MCF 10A (cell line): ENCODE measurements around the gene ATF7. TPM values are rescaled to one million over a fixed set of nuclear protein-coding genes. Genes with fewer than 3 reads are reported as not detected.
"Not testable (repeated sequence)": the region's sequence is repeated elsewhere in the genome, so short reads cannot be mapped to it uniquely, and the experiment has no call there.

Source experiments
- BruUV-seq: library from RNA; stranded (reverse); fragments of 400-500 nt; replicated peaks from 2 replicates; lab custom pipeline; 2021; lab: Mats Ljungman, UMichigan
- CTCF ChIA-PET: fragments of 300-600 bp; sonication (Branson Sonifier 250); formaldehyde crosslinking; extraction: SDS; loops from one replicate; lab custom pipeline; 2021; ENCODE audit warnings: antibody characterized with exemption, inconsistent platforms; lab: Yijun Ruan, JAX
- POLR2A ChIA-PET: fragments of 300-600, 350-650 bp; sonication (Branson Sonifier 250); formaldehyde crosslinking; extraction: SDS; loops from one replicate; lab custom pipeline; 2020; ENCODE audit warnings: antibody characterized with exemption, inconsistent platforms; lab: Yijun Ruan, JAX
- DNase-seq: peaks from one replicate; pipeline ENCODE4 v3.0.0-alpha.2; 2018; ENCODE audit not compliant: unreplicated experiment
- H3K27ac Mint-ChIP-seq: one replicate; pipeline ENCODE4 v1.8.0; 2022; ENCODE audit warnings: mild to moderate bottlenecking, low read depth, mixed read lengths; ENCODE audit not compliant: unreplicated experiment
- H3K27me3 Mint-ChIP-seq: one replicate; pipeline ENCODE4 v1.8.0; 2022; ENCODE audit warnings: mixed read lengths; ENCODE audit not compliant: insufficient read depth, unreplicated experiment
- H3K36me3 Mint-ChIP-seq: one replicate; pipeline ENCODE4 v1.8.0; 2022; ENCODE audit warnings: mild to moderate bottlenecking, moderate library complexity, mixed read lengths; ENCODE audit not compliant: insufficient read depth, unreplicated experiment
- H3K4me1 Mint-ChIP-seq: one replicate; pipeline ENCODE4 v1.8.0; 2022; ENCODE audit warnings: mixed read lengths; ENCODE audit not compliant: insufficient read depth, unreplicated experiment
- H3K4me3 Mint-ChIP-seq: one replicate; pipeline ENCODE4 v1.8.0; 2022; ENCODE audit warnings: mild to moderate bottlenecking, moderate library complexity, mixed read lengths; ENCODE audit not compliant: unreplicated experiment
- H3K9me3 Mint-ChIP-seq: one replicate; pipeline ENCODE4 v1.8.0; 2022; ENCODE audit warnings: mixed read lengths; ENCODE audit not compliant: unreplicated experiment
- intact Hi-C: fragments of 100-400 bp; cut with micrococcal nuclease; formaldehyde crosslinking; loops from 2 replicates; pipeline ENCODE4 v1.14.1; 2022
- total RNA-seq: library from RNA; stranded (reverse); gene quantifications from 2 replicates; pipeline ENCODE4 v1.2.3, GENCODE V29; 2022
- TF ChIP-seq, protein P1 (sequence below): fragments of 200-600 bp; IDR thresholded peaks from one replicate; pipeline ENCODE4 v1.8.0; 2022; ENCODE audit warnings: antibody characterized with exemption, mild to moderate bottlenecking; ENCODE audit not compliant: unreplicated experiment

ATF7 gene
- total RNA-seq, 1 experiment from 2014 or later: 40.8 TPM

DNA sequence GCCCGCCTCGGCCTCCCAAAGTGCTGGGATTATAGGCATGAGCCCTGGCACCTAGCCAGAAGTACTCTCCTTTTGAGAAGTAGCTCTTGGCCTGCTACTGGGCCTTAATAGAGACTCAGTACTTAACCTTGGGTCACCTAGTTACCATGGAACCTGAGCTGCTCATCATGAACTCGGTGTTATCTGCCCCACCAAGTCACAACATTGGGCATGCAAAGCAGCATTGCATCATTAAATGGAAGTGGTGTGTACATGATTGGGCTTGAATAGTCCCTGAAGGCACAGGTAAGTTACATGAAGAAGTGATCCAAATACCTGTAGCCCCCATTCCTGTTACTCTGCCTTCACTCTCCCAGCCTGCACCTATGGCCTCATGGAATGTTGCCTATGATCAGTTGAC, 18.0 kb upstream of the ATF7 start:
- Mint-ChIP-seq H3K9me3 (no peaks in the 10 kb centered on the region), H3K4me3 (no peak overlapping the region), H3K4me1 (no peaks in the 10 kb centered on the region), H3K27me3 (no peaks in the 10 kb centered on the region), H3K36me3 (no peaks in the 10 kb centered on the region), H3K27ac (no peak overlapping the region)
- DNase-seq: peak; percentile 8
- ChIA-PET CTCF (interaction anchor here (1.5 kb wide), 1 partner anchor 101 kb away, joined by 4 read pairs; no protein-coding TSS in a partner anchor), POLR2A (no interaction called here)
- intact Hi-C loops: no loop called here
- TF ChIP-seq, protein P1, sequence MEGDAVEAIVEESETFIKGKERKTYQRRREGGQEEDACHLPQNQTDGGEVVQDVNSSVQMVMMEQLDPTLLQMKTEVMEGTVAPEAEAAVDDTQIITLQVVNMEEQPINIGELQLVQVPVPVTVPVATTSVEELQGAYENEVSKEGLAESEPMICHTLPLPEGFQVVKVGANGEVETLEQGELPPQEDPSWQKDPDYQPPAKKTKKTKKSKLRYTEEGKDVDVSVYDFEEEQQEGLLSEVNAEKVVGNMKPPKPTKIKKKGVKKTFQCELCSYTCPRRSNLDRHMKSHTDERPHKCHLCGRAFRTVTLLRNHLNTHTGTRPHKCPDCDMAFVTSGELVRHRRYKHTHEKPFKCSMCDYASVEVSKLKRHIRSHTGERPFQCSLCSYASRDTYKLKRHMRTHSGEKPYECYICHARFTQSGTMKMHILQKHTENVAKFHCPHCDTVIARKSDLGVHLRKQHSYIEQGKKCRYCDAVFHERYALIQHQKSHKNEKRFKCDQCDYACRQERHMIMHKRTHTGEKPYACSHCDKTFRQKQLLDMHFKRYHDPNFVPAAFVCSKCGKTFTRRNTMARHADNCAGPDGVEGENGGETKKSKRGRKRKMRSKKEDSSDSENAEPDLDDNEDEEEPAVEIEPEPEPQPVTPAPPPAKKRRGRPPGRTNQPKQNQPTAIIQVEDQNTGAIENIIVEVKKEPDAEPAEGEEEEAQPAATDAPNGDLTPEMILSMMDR: no peak
- BruUV-seq: no TSS peak

DNA sequence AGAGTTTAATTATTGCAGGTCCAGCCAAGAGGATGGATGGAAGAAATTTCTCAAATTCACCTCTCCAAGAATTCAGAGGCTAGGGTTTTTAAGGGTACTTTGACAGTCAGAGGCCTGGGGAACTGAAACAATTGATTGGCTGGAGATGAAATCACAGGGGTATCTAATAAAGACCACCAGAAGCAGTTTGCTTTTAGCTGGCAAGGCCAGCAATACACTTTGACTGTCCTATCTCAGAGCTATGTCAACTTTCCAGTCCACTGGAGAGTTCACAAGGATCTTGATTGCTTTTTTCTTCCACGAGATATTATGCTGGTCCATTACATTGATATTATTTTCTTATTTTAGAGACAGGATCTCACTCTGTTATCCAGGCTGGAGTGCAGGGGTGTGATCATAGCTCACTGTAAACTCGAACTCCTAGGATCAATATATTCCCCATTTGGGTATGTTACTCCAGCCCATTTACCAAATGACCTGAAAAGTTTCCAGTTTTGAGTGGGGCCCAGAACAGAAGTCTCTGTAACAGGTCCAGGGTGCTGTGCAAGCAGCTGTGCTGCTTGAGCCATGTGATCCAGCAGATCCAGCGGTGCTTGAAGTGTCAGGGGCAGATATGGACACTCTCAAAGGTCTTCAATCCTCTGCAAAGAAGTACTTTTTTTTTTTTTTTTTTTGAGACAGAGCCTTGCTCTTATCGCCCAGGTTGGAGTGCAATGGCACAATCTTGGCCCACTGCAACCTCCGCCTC, 17.2 kb upstream of the ATF7 start:
- BruUV-seq: no TSS peak
- H3K36me3 Mint-ChIP-seq: no peaks in the 10 kb centered on the region
- TF ChIP-seq, protein P1: no peak
- H3K27ac Mint-ChIP-seq: no peak overlapping the region
- DNase-seq: no peak
- no peak overlapping the region for H3K4me3 Mint-ChIP-seq
- ChIA-PET POLR2A (interaction anchor here (0.5 kb wide), 1 partner anchor 13 kb away, joined by 6 read pairs; no protein-coding TSS in a partner anchor), CTCF (interaction anchor here (1.5 kb wide), 1 partner anchor 100 kb away, joined by 4 read pairs; no protein-coding TSS in a partner anchor)
- no peaks in the 10 kb centered on the region for H3K4me1 Mint-ChIP-seq
- H3K27me3 Mint-ChIP-seq: no peaks in the 10 kb centered on the region
- intact Hi-C loops: no loop called here
- no peaks in the 10 kb centered on the region for H3K9me3 Mint-ChIP-seq

DNA sequence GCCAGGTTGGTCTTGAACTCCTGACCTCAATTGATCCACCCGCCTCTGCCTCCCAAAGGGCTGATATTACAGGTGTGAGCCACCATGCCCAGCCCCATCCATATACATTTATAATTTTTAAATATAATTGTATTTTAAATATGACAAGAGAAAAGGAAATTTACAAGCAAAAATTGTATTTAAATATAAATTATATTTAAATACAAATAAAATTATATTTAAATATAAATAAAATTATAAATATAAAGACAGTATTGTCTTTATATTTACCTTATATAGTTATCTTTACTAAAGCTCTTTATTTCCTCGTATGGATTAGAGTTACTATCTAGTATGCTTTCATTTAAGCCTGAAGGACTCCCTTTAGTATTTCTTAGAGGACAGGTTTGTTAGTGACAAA, 11.9 kb upstream of the ATF7 start:
- TF ChIP-seq, protein P1: no peak
- no peaks in the 10 kb centered on the region for H3K27me3 Mint-ChIP-seq
- CTCF ChIA-PET: interaction anchor here (0.6 kb wide), 1 partner anchor 578 kb away, joined by 4 read pairs; no protein-coding TSS in a partner anchor

DNA sequence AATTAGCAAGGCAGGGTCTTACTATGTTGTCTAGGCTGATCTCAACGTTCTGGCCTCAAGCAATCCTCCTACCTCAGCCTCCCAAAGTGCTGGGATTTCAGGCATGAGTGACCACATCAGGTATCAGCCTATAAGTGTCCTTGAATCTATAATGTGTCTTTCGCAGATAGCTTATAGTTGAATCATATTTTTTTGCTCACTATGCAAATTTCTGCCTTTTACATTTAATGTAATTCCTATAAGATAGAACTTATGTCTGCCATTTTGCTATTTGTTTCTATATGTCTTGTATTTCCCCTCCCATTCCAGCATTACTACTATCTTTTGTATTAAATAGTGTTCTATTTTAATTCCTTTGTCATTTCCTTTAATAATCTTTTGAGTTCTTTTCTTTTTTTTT, 10.5 kb upstream of the ATF7 start:
- Mint-ChIP-seq H3K4me3 (no peak overlapping the region), H3K27me3 (no peaks in the 10 kb centered on the region), H3K9me3 (no peaks in the 10 kb centered on the region), H3K27ac (no peak overlapping the region), H3K36me3 (no peaks in the 10 kb centered on the region), H3K4me1 (no peaks in the 10 kb centered on the region)
- CTCF ChIA-PET: no interaction called here
- DNase-seq: no peak
- no TSS peak for BruUV-seq
- TF ChIP-seq, protein P1: no peak
- intact Hi-C loops: no loop called here
- POLR2A ChIA-PET: interaction anchor here (2.4 kb wide), 1 partner anchor 12 kb away, joined by 7 read pairs; no protein-coding TSS in a partner anchor

More for the DNA sequence above, 11.9 kb upstream of the ATF7 start:
- intact Hi-C loops: no loop called here
- no TSS peak for BruUV-seq
- DNase-seq: no peak
- no peaks in the 10 kb centered on the region for H3K4me1 Mint-ChIP-seq
- no peak overlapping the region for H3K4me3 Mint-ChIP-seq
- H3K9me3 Mint-ChIP-seq: no peaks in the 10 kb centered on the region
- H3K36me3 Mint-ChIP-seq: no peaks in the 10 kb centered on the region
- no peak overlapping the region for H3K27ac Mint-ChIP-seq
- POLR2A ChIA-PET: interaction anchor here (0.6 to 1.5 kb wide), 2 partner anchors 12 to 39 kb away, joined by 3 to 4 read pairs; partner anchors contain the start of gene ATF7

DNA sequence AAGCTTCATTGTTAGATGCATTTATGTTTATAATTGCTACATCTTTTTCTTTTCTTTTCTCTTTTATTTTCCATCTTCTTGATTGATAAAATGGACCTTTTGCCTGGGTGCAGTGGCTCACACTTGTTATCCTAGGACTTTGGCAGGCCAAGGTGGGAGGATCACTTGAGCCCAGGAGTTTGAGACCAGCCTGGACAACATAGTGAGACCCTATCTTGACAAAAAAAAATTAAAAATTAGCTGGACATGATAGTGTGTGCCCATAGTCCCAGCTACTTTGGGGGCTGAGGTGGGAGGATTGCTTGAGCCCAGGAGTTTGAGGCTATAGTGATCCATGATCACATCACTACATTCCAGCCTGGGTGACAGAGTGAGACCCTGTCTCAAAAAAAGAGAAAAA, 9.5 kb upstream of the ATF7 start:
- H3K9me3 Mint-ChIP-seq, H3K4me3 Mint-ChIP-seq, BruUV-seq, H3K27ac Mint-ChIP-seq, H3K27me3 Mint-ChIP-seq, CTCF ChIA-PET, DNase-seq, intact Hi-C loops, H3K36me3 Mint-ChIP-seq, H3K4me1 Mint-ChIP-seq: not testable (repeated sequence)
- POLR2A ChIA-PET: interaction anchor here (2.4 kb wide), 1 partner anchor 11 kb away, joined by 7 read pairs; no protein-coding TSS in a partner anchor
